Keratinocyte (primary cell): ENCODE measurements around the gene SYDE2. TPM values are rescaled to one million over a fixed set of nuclear protein-coding genes. Genes with fewer than 3 reads are reported as not detected.
A peak's percentile ranks its signal among the peaks of the same experiment; 100 is the strongest.

Experiments
- DNase-seq: peaks from one replicate; pipeline ENCODE4 v3.0.0-alpha.2; 2011; ENCODE audit warnings: low read depth, missing footprints, low spot score
- FAIRE-seq: peaks from 2 replicates; lab custom pipeline; 2011; peaks lifted over from hg19 to GRCh38; lab: Jason Lieb, UNC
- H2AFZ ChIP-seq: 2 replicates; pipeline ENCODE4 v1.6.0; 2012; ENCODE audit warnings: low read length, control low read depth, inconsistent platforms; ENCODE audit not compliant: control insufficient read depth
- H3K27ac ChIP-seq: 2 replicates; pipeline ENCODE4 v1.5.1; 2011; ENCODE audit warnings: low read length; ENCODE audit not compliant: control insufficient read depth, insufficient read depth
- H3K27me3 ChIP-seq: 3 replicates; pipeline ENCODE4 v1.6.0; 2011; ENCODE audit warnings: low read length; ENCODE audit not compliant: control insufficient read depth, insufficient read depth; ENCODE audit errors: extremely low read depth
- H3K36me3 ChIP-seq, 2 experiments: 2 replicates in 1 of 2; 3 replicates in 1 of 2; pipeline ENCODE4 v1.5.1; 2011; ENCODE audit warnings: low read length in 2 of 2, mild to moderate bottlenecking in 1 of 2; ENCODE audit not compliant: control insufficient read depth in 2 of 2, insufficient read depth in 2 of 2; ENCODE audit errors: extremely low read depth in 1 of 2
- H3K4me1 ChIP-seq: 3 replicates; pipeline ENCODE4 v1.5.1; 2011; ENCODE audit warnings: low read length; ENCODE audit not compliant: control insufficient read depth, insufficient read depth; ENCODE audit errors: extremely low read depth
- H3K4me2 ChIP-seq: 3 replicates; pipeline ENCODE4 v1.6.0; 2011; ENCODE audit warnings: low read depth, low read length; ENCODE audit not compliant: control insufficient read depth, insufficient read depth; ENCODE audit errors: extremely low read depth
- H3K4me3 ChIP-seq, 3 experiments: fragments of 200-600 bp in 1 of 3; sonication (generic) in 1 of 3; 2 replicates in 2 of 3; 3 replicates in 1 of 3; pipeline ENCODE4 v1.5.1; 2011 to 2016; ENCODE audit warnings: low read length in 3 of 3, mild to moderate bottlenecking in 3 of 3, control low read depth in 2 of 3, inconsistent platforms in 1 of 3, low read depth in 1 of 3, mixed read lengths in 1 of 3, mixed run types in 1 of 3, moderate library complexity in 1 of 3; ENCODE audit not compliant: control insufficient read depth in 2 of 3, insufficient read depth in 2 of 3; ENCODE audit errors: extremely low read depth in 1 of 3
- H3K79me2 ChIP-seq: 2 replicates; pipeline ENCODE4 v1.6.0; 2012; ENCODE audit warnings: low read length; ENCODE audit not compliant: control insufficient read depth, insufficient read depth
- H3K9ac ChIP-seq: 3 replicates; pipeline ENCODE4 v1.6.0; 2011; ENCODE audit warnings: low read length; ENCODE audit not compliant: control insufficient read depth, insufficient read depth; ENCODE audit errors: extremely low read depth
- H3K9me1 ChIP-seq: 3 replicates; pipeline ENCODE4 v1.6.0; 2011; ENCODE audit warnings: low read length; ENCODE audit not compliant: control insufficient read depth, insufficient read depth; ENCODE audit errors: extremely low read depth
- H3K9me3 ChIP-seq: 2 replicates; pipeline ENCODE4 v1.5.1; 2012; ENCODE audit warnings: low read depth, low read length; ENCODE audit not compliant: control insufficient read depth
- H4K20me1 ChIP-seq: 3 replicates; pipeline ENCODE4 v1.6.0; 2011; ENCODE audit warnings: low read length; ENCODE audit not compliant: control insufficient read depth, insufficient read depth; ENCODE audit errors: extremely low read depth
- EZH2 ChIP-seq: IDR thresholded peaks from one replicate; pipeline ENCODE4 v1.6.1; 2012; ENCODE audit warnings: inconsistent platforms, mild to moderate bottlenecking, low read length, moderate library complexity
- dilution Hi-C: fragments of 300-500 bp; cut with MboI; formaldehyde crosslinking; loops from one replicate; pipeline ENCODE4 v1.7.0; 2020; ENCODE audit warnings: low sequenced_read_pairs; ENCODE audit not compliant: extremely low pct_ligation_motif_present
- polyA plus RNA-seq, 5 experiments: library from polyadenylated mRNA; depleted of rRNA in 3 of 5; stranded (reverse) in 3 of 5; stranded (forward) in 1 of 5; unstranded in 1 of 5; fragments of >200 nt; gene quantifications; 1 replicate in 1 of 5; 2 replicates in 3 of 5; 3 replicates in 1 of 5; pipeline versions ENCODE4 v1.2.1 to v1.2.3, GENCODE V29; 2011 to 2012; ENCODE audit warnings: missing spikeins in 2 of 5, low read depth in 1 of 5, low replicate concordance in 1 of 5
- TF ChIP-seq, protein P1 (sequence below), 3 experiments: IDR thresholded peaks in 1 of 3; conservative IDR thresholded peaks in 1 of 3; optimal IDR thresholded peaks in 1 of 3; 2 replicates in 2 of 3; 3 replicates in 1 of 3; pipeline versions ENCODE3 to v1.5.1; 2011; ENCODE audit warnings: low read length in 3 of 3, mild to moderate bottlenecking in 3 of 3, moderate library complexity in 2 of 3, control low read depth in 1 of 3, inconsistent platforms in 1 of 3; ENCODE audit not compliant: insufficient read depth in 2 of 3; ENCODE audit errors: extremely low read depth in 1 of 3

SYDE2 gene
- polyA plus RNA-seq, 1 donor (not counting 4 experiments of a cell fraction or from before 2014, with no cell fraction given) = 1.7 TPM

GRCh38 chr1:85122169-85122568 is 78.6 kb downstream of the SYDE2 start:
- dilution Hi-C loops = no loop called here
- no peaks in the 10 kb centered on the region for H3K9me1 ChIP-seq
- no peak for FAIRE-seq

DNA sequence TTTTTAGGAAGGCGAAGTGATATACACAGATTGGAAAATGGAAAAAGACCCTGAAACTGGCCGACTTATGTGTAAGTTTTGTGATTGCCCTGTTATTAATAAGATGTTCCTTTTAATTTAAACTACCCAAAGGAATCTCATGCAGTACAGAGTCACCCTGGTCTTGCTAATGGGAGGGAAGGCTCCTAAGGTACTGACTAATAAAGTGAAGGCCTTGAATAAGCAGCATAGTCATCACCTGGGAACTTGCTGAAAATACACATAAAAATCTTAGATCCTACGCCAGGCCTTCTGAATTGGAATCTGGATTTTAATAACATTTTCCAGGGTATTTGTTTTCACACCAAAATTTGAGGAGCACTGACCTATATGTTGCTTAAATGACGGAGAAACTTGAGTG is 79.1 kb downstream of the SYDE2 start:
- H3K9me3 ChIP-seq = no peaks in the 10 kb centered on the region

More at GRCh38 chr1:85122169-85122568, 78.6 kb downstream of the SYDE2 start:
- Histone ChIP-seq H3K9ac (no peak overlapping the region), H3K9me3 (no peaks in the 10 kb centered on the region), H3K4me2 (no peak overlapping the region), H2AFZ (no peak overlapping the region), H3K4me3 (no peak overlapping the region), H3K27me3 (no peaks in the 10 kb centered on the region), H4K20me1 (no peaks in the 10 kb centered on the region), H3K79me2 (no peaks in the 10 kb centered on the region), H3K27ac (no peak overlapping the region), H3K36me3 (no peaks in the 10 kb centered on the region), H3K4me1 (no peaks in the 10 kb centered on the region)
- no peak for DNase-seq
- no peak for TF ChIP-seq EZH2
- TF ChIP-seq, protein P1, sequence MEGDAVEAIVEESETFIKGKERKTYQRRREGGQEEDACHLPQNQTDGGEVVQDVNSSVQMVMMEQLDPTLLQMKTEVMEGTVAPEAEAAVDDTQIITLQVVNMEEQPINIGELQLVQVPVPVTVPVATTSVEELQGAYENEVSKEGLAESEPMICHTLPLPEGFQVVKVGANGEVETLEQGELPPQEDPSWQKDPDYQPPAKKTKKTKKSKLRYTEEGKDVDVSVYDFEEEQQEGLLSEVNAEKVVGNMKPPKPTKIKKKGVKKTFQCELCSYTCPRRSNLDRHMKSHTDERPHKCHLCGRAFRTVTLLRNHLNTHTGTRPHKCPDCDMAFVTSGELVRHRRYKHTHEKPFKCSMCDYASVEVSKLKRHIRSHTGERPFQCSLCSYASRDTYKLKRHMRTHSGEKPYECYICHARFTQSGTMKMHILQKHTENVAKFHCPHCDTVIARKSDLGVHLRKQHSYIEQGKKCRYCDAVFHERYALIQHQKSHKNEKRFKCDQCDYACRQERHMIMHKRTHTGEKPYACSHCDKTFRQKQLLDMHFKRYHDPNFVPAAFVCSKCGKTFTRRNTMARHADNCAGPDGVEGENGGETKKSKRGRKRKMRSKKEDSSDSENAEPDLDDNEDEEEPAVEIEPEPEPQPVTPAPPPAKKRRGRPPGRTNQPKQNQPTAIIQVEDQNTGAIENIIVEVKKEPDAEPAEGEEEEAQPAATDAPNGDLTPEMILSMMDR (optimal IDR thresholded peaks at IDR 0.05 in 1 of 3, IDR thresholded peaks at IDR 0.05 in 1 of 3, conservative IDR thresholded peaks at IDR 0.05 in 1 of 3; ENCODE audit: extremely low read depth in 1 of 3, insufficient read depth in 2 of 3, low read length in 3 of 3) = no peak

More for the DNA sequence above, 79.1 kb downstream of the SYDE2 start:
- no peak overlapping the region for H3K4me3 ChIP-seq
- H3K9ac ChIP-seq = no peak overlapping the region
- no peak for DNase-seq
- H3K36me3 ChIP-seq = no peaks in the 10 kb centered on the region
- no peak overlapping the region for H3K27ac ChIP-seq
- TF ChIP-seq, protein P1 (optimal IDR thresholded peaks at IDR 0.05 in 1 of 3, IDR thresholded peaks at IDR 0.05 in 1 of 3, conservative IDR thresholded peaks at IDR 0.05 in 1 of 3; ENCODE audit: extremely low read depth in 1 of 3, insufficient read depth in 2 of 3, low read length in 3 of 3) = no peak
- TF ChIP-seq EZH2 = no peak
- H3K4me2 ChIP-seq = no peak overlapping the region
- H4K20me1 ChIP-seq = no peaks in the 10 kb centered on the region
- dilution Hi-C loops = no loop called here
- no peaks in the 10 kb centered on the region for H3K79me2 ChIP-seq
- peak; percentile 17 for FAIRE-seq
- H2AFZ ChIP-seq = no peak overlapping the region
- H3K9me1 ChIP-seq = no peaks in the 10 kb centered on the region
- no peaks in the 10 kb centered on the region for H3K27me3 ChIP-seq
- no peaks in the 10 kb centered on the region for H3K4me1 ChIP-seq
